Left ventricle myocardium inferior (tissue), 1 donor: Measurements from ENCODE around the gene BCAP29. TPM values are rescaled to one million over a fixed set of nuclear protein-coding genes. Genes with fewer than 3 reads are reported as not detected.

Source experiments
- DNase-seq: peaks from one replicate; pipeline ENCODE4 v3.0.0-alpha.2; 2020
- H3K27ac ChIP-seq: fragments of 200-600 bp; replicated peaks from 2 replicates; pipeline ENCODE4 v1.8.0; 2021
- H3K27me3 ChIP-seq: fragments of 200-600 bp; 2 replicates; pipeline ENCODE4 v1.8.0; 2021; ENCODE audit warnings: low read depth
- H3K36me3 ChIP-seq: fragments of 200-600 bp; 2 replicates; pipeline ENCODE4 v1.8.0; 2021
- H3K4me1 ChIP-seq: fragments of 200-600 bp; 2 replicates; pipeline ENCODE4 v1.8.0; 2021
- H3K4me3 ChIP-seq: fragments of 200-600 bp; 2 replicates; pipeline ENCODE4 v1.8.0; 2021; ENCODE audit warnings: mild to moderate bottlenecking, moderate library complexity
- H3K9me3 ChIP-seq: fragments of 200-600 bp; replicated peaks from 2 replicates; pipeline ENCODE4 v1.8.0; 2021
- CTCF ChIP-seq: fragments of 200-600 bp; IDR thresholded peaks from 2 replicates; pipeline ENCODE4 v1.8.0; 2021; ENCODE audit warnings: antibody characterized with exemption, mild to moderate bottlenecking, borderline replicate concordance
- intact Hi-C: fragments of 100-400 bp; cut with micrococcal nuclease; formaldehyde crosslinking; loops from one replicate; pipeline ENCODE4 v1.11.0; 2022
- total RNA-seq: library from RNA; stranded (reverse); fragmentation: NEBNext Ultra II Directional; extraction: Animal tissue kit (Norgen Biotek cat#: 25700); gene quantifications from one replicate; pipeline ENCODE4 v1.2.1, GENCODE V29; 2021
- donor health status: DM: no; HTN: yes; CAD: no; lungs with severe emphysema.

The BCAP29 gene
- total RNA-seq, 1 donor from 2014 or later = 91.0 TPM

GRCh38 chr7:107560898-107561516, 19.0 kb upstream of the BCAP29 start:
- H3K27me3 ChIP-seq = no peaks in the 10 kb centered on the region
- no peak for TF ChIP-seq CTCF
- no peak for DNase-seq
- no peaks in the 10 kb centered on the region for H3K9me3 ChIP-seq
- H3K27ac ChIP-seq = no peak overlapping the region
- intact Hi-C loops = no loop called here
- peaks cover 18% of the 10 kb centered on the region for H3K36me3 ChIP-seq
- peaks cover 62% of the 10 kb centered on the region for H3K4me1 ChIP-seq
- H3K4me3 ChIP-seq = no peak overlapping the region

GRCh38 chr7:107563081-107563774, 16.8 kb upstream of the BCAP29 start:
- DNase-seq = no peak
- Histone ChIP-seq H3K4me1 (peaks cover 62% of the 10 kb centered on the region), H3K27me3 (no peaks in the 10 kb centered on the region), H3K36me3 (no peaks in the 10 kb centered on the region), H3K9me3 (no peaks in the 10 kb centered on the region), H3K4me3 (peak overlapping the region; percentile 87), H3K27ac (peak overlapping the region; percentile 95)
- intact Hi-C loops = no loop called here
- no peak for TF ChIP-seq CTCF

GRCh38 chr7:107563775-107564552, 16.1 kb upstream of the BCAP29 start, which contains the start of the genes COG5 and DUS4L:
TSS of gene COG5 (minus strand) at chr7:107563920. CDS start at chr7:107563896, 24 bp downstream.
TSS of gene DUS4L (plus strand) at chr7:107563971. CDS start at chr7:107567071, 3,100 bp downstream.
- no peak for TF ChIP-seq CTCF
- no peaks in the 10 kb centered on the region for H3K9me3 ChIP-seq
- peak within 1 kb of the TSS; percentile 87 for H3K4me3 ChIP-seq
- peak; percentile 85 for DNase-seq
- intact Hi-C loops = no loop called here
- H3K27ac ChIP-seq = peak within 1 kb of the TSS; percentile 95
- no peaks in the 10 kb centered on the region for H3K36me3 ChIP-seq
- no peaks in the 10 kb centered on the region for H3K27me3 ChIP-seq
- peaks cover 61% of the 10 kb centered on the region for H3K4me1 ChIP-seq

GRCh38 chr7:107564553-107565298, 15.3 kb upstream of the BCAP29 start:
- Histone ChIP-seq H3K27me3 (no peaks in the 10 kb centered on the region), H3K4me1 (peaks cover 54% of the 10 kb centered on the region), H3K27ac (peak overlapping the region; percentile 95), H3K4me3 (peak overlapping the region; percentile 87), H3K9me3 (no peaks in the 10 kb centered on the region), H3K36me3 (no peaks in the 10 kb centered on the region)
- DNase-seq = no peak
- no peak for TF ChIP-seq CTCF
- intact Hi-C loops = no loop called here

- no peaks in the 10 kb centered on the region for H3K27me3 ChIP-seq
- H3K4me3 ChIP-seq = no peak overlapping the region
- H3K27ac ChIP-seq = no peak overlapping the region
- intact Hi-C loops = no loop called here
- no peak for DNase-seq
- H3K4me1 ChIP-seq = no peaks in the 10 kb centered on the region
- peaks cover 17% of the 10 kb centered on the region for H3K36me3 ChIP-seq
- no peak for TF ChIP-seq CTCF
- H3K9me3 ChIP-seq = no peaks in the 10 kb centered on the region
These were observed 9.7 kb upstream of the BCAP29 start for GRCh38 chr7:107570298-107570697.
